HepG2 (cell line): ENCODE data around the gene ALOXE3. TPM values are rescaled to one million over a fixed set of nuclear protein-coding genes. Genes with fewer than 3 reads are reported as not detected.
A peak's percentile ranks its signal among the peaks of the same experiment; 100 is the strongest.

ENCODE experiments used
- ARID3A ChIP-seq: IDR thresholded peaks from 2 replicates; pipeline ENCODE4 v1.6.1; 2012; ENCODE audit warnings: low read depth, low read length, improper control_type of control experiment
- ATF7 ChIP-seq, 2 experiments: fragments of 450-650 bp in 1 of 2; sonication (generic) in 1 of 2; formaldehyde crosslinking in 1 of 2; IDR thresholded peaks; 2 replicates each; pipeline versions ENCODE4 v1.4.0 to v1.6.1; 2016 to 2020; ENCODE audit warnings: antibody characterized with exemption in 1 of 2, mild to moderate bottlenecking in 1 of 2, missing genetic modification reagents in 1 of 2
- ATF7-NPFF ChIP-seq: sonication (generic); formaldehyde crosslinking; IDR thresholded peaks from 2 replicates; pipeline ENCODE4 v1.8.1; 2023; ENCODE audit warnings: mild to moderate bottlenecking, low read depth, missing genetic modification reagents, moderate library complexity
- BORCS8-MEF2B ChIP-seq: sonication (generic); formaldehyde crosslinking; IDR thresholded peaks from 2 replicates; pipeline ENCODE4 v1.8.0; 2022; ENCODE audit warnings: mild to moderate bottlenecking, missing genetic modification reagents
- CHD2 ChIP-seq: IDR thresholded peaks from 2 replicates; pipeline ENCODE4 v1.6.1; 2011; ENCODE audit warnings: low read depth, low read length, improper control_type of control experiment
- FOXP4 ChIP-seq: sonication (generic); formaldehyde crosslinking; IDR thresholded peaks from 2 replicates; pipeline ENCODE4 v1.4.0; 2020; ENCODE audit warnings: missing genetic modification reagents
- HMGXB3 ChIP-seq: sonication (generic); formaldehyde crosslinking; IDR thresholded peaks from 2 replicates; pipeline ENCODE4 v1.4.0; 2020; ENCODE audit warnings: missing genetic modification reagents, borderline replicate concordance
- KLF16 ChIP-seq, 2 experiments: sonication (generic) in 1 of 2; formaldehyde crosslinking in 1 of 2; IDR thresholded peaks; 2 replicates each; pipeline versions ENCODE4 v1.6.1 to v1.8.0; 2016 to 2023; ENCODE audit warnings: missing genetic modification reagents in 2 of 2, missing compliant biosample characterization in 1 of 2
- MBD4 ChIP-seq: IDR thresholded peaks from 2 replicates; pipeline ENCODE4 v1.6.1; 2012; ENCODE audit warnings: low read length, inconsistent platforms, borderline replicate concordance
- MYC ChIP-seq: sonication (generic); formaldehyde crosslinking; IDR thresholded peaks from 2 replicates; pipeline ENCODE4 v1.9.0; 2021; ENCODE audit warnings: missing genetic modification reagents, borderline replicate concordance
- PRDM4 ChIP-seq: sonication (generic); formaldehyde crosslinking; IDR thresholded peaks from 2 replicates; pipeline ENCODE4 v1.9.0; 2021; ENCODE audit warnings: missing genetic modification reagents, borderline replicate concordance
- SIN3B ChIP-seq: fragments of 150-350 bp; IDR thresholded peaks from 2 replicates; pipeline ENCODE4 v1.6.1; 2014; ENCODE audit warnings: low read length
- SP140L ChIP-seq: sonication (generic); formaldehyde crosslinking; IDR thresholded peaks from 2 replicates; pipeline ENCODE4 v1.4.0; 2020; ENCODE audit warnings: missing genetic modification reagents, borderline replicate concordance
- TERF1 ChIP-seq: sonication (generic); formaldehyde crosslinking; IDR thresholded peaks from 2 replicates; pipeline ENCODE4 v1.8.0; 2022; ENCODE audit warnings: mild to moderate bottlenecking, missing genetic modification reagents, moderate library complexity
- ZNF451 ChIP-seq: sonication (generic); formaldehyde crosslinking; IDR thresholded peaks from 2 replicates; pipeline ENCODE4 v1.5.0; 2020; ENCODE audit warnings: mild to moderate bottlenecking, missing genetic modification reagents
- ZNF619 ChIP-seq: sonication (generic); formaldehyde crosslinking; IDR thresholded peaks from 2 replicates; pipeline ENCODE4 v1.4.0; 2020; ENCODE audit warnings: mild to moderate bottlenecking, missing genetic modification reagents
- polyA plus RNA-seq, 8 experiments: library from polyadenylated mRNA; depleted of rRNA in 3 of 8; stranded (reverse) in 7 of 8; unstranded in 1 of 8; fragments of >200 nt; fragmentation: Illumina TruSeq in 4 of 8; extraction: Trizol in 4 of 8; gene quantifications; 2 replicates each; pipeline versions ENCODE4 v1.2.1 to v1.2.3, GENCODE V29; 2011 to 2016; ENCODE audit warnings: low read depth in 4 of 8, missing spikeins in 1 of 8, mixed read lengths in 1 of 8; ENCODE audit not compliant: insufficient read depth in 1 of 8
- total RNA-seq, 5 experiments: library from RNA; depleted of rRNA; stranded (reverse); fragments of >200 nt; fragmentation: Illumina TruSeq; extraction: Trizol; gene quantifications; 2 replicates each; pipeline ENCODE4 v1.2.3, GENCODE V29; 2016; ENCODE audit warnings: low read depth in 1 of 5

ALOXE3 gene
- total and polyA plus RNA-seq, 2 of the 13 experiments (the other 11 are each of a cell fraction or from before 2014, with no cell fraction given), result 0.07 TPM; not detected in 1

DNA sequence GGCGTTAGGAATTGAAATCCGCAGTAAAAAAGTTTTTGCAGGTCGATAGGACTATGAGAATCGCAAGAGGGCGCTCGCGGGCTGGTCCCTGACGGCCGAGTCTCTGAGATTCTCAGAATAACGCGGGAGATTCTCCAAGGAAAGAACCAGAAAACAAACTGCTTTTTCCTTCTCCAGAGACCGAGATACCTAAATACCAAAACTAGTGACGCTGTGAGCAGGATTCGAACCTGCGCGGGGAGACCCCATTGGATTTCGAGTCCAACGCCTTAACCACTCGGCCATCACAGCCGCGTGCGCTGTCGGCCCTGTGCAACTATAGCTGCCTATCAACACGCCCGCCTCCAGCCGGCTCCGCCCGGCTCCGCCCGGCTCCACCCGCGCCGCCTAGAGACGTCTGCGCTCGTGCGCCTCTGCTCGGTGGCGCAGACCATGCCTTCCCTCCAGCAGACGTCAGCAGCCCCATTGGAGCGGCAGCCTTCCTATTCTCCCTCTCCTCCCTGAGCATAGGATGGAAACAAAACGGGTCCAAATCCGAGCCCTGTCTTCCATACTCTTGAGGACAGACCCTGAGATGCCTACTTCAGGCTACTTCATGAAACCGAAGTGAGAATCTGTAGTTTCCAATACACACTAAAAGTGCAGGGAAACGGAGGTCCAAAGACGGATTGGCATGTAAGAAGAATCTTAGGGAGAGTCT lies 20.5 kb upstream of the ALOXE3 start (continued):
- TF ChIP-seq ATF7-NPFF (CRISPR knock-in tag), result peak; percentile 80; the same call in 1 of the 2 replicates
- peak; percentile 53; the same call in 1 of the 2 replicates for TF ChIP-seq HMGXB3
- TF ChIP-seq SP140L, result peak; percentile 41; the same call in 1 of the 2 replicates
- no peak for TF ChIP-seq SIN3B
- peak; percentile 84 for TF ChIP-seq ZNF451 (CRISPR knock-in tag)
- TF ChIP-seq CHD2, result peak; percentile 82
- no peak for TF ChIP-seq ATF7 (IDR thresholded peaks at IDR 0.05)
- TF ChIP-seq ATF7 (CRISPR knock-in tag; IDR thresholded peaks at IDR 0.05), result 0 out of 2 replicates have a peak, but pooled peaks have one; percentile 17
- 0 out of 2 replicates have a peak, but pooled peaks have one; percentile 39 for TF ChIP-seq BORCS8-MEF2B (CRISPR knock-in tag)
- peak; percentile 27; the same call in 1 of the 2 replicates for TF ChIP-seq ZNF619 (CRISPR knock-in tag)
- peak; percentile 60 for TF ChIP-seq FOXP4 (CRISPR knock-in tag)
- no peak for TF ChIP-seq TERF1 (CRISPR knock-in tag)
- TF ChIP-seq PRDM4 (CRISPR knock-in tag), result no peak
- TF ChIP-seq ARID3A, result peak; percentile 56; the same call in 1 of the 2 replicates
- no peak for TF ChIP-seq MBD4
- peak; percentile 85; the same call in 1 of the 2 replicates for TF ChIP-seq MYC (CRISPR knock-in tag)
- TF ChIP-seq KLF16 (CRISPR knock-in tag; IDR thresholded peaks at IDR 0.05), result peak in 1 of 2 experiments; percentile 70; a peak in 1 of 4 replicates
